ENCODE measurements around the gene KLHL36.

- TF ChIP-seq POLR2AphosphoS5 (IDR thresholded peaks at IDR 0.05; ENCODE audit: low read depth, low read length) (no peak), POLR2A (IDR thresholded peaks at IDR 0.05; ENCODE audit: low read depth, low read length) (no peak), TAF1 (IDR thresholded peaks at IDR 0.05; ENCODE audit: borderline replicate concordance, low read depth, low read length) (no peak)
Measured at GRCh38 chr16:84643674-84644073, 4.6 kb upstream of the KLHL36 start.
